Measurements from ENCODE around the gene FGF1. TPM values are rescaled to one million over a fixed set of nuclear protein-coding genes. Genes with fewer than 3 reads are reported as not detected.

The FGF1 gene
- total RNA-seq, 1 experiment from 2014 or later, result 3.2 TPM

- Histone ChIP-seq H3K4me2 (ENCODE audit: insufficient read depth, insufficient read length, low read length) (no peak overlapping the region), H3K27ac (ENCODE audit: insufficient read length, low read depth, low read length) (no peak overlapping the region), H3K23me2 (ENCODE audit: insufficient read length, low read depth, low read length, poor library complexity, severe bottlenecking) (no peaks in the 10 kb centered on the region), H4K5ac (ENCODE audit: insufficient read length, low read depth, low read length) (no peak overlapping the region), H4K8ac (replicated peaks; ENCODE audit: insufficient read length, low read depth, low read length) (no peak overlapping the region), H3K9me3 (ENCODE audit: control insufficient read depth, low read depth, low read length) (no peaks in the 10 kb centered on the region), H4K20me1 (ENCODE audit: control insufficient read depth, insufficient read depth, insufficient read length) (no peaks in the 10 kb centered on the region), H3K23ac (ENCODE audit: insufficient read length, low read depth, low read length) (no peak overlapping the region), H4K91ac (ENCODE audit: insufficient read length, low read depth, low read length) (no peak overlapping the region), H3K56ac (ENCODE audit: insufficient read length, low read depth, low read length) (no peak overlapping the region), H3K9ac (ENCODE audit: extremely low read depth, insufficient read length, low read length) (no peak overlapping the region), H3K79me2 (ENCODE audit: insufficient read depth, low read length) (no peaks in the 10 kb centered on the region), H3K4me1 (ENCODE audit: insufficient read depth, low read length) (no peaks in the 10 kb centered on the region), H2BK120ac (ENCODE audit: low read depth, low read length, poor library complexity, severe bottlenecking) (no peak overlapping the region), H2BK5ac (ENCODE audit: insufficient read length, low read length) (no peak overlapping the region), H3K4ac (ENCODE audit: low read depth, low read length) (no peak overlapping the region), H2AK5ac (ENCODE audit: insufficient read length, low read length) (no peak overlapping the region), H3T11ph (ENCODE audit: low read length) (no peak overlapping the region), H2BK12ac (ENCODE audit: insufficient read length, low read depth, low read length) (no peak overlapping the region), H2BK20ac (ENCODE audit: low read depth, low read length, poor library complexity, severe bottlenecking) (no peak overlapping the region), H3K18ac (ENCODE audit: insufficient read length, low read depth, low read length) (no peak overlapping the region), H2BK15ac (ENCODE audit: low read depth, low read length) (no peak overlapping the region), H3K79me1 (ENCODE audit: insufficient read depth, low read depth, low read length, poor library complexity, severe bottlenecking) (no peaks in the 10 kb centered on the region), H3K27me3 (ENCODE audit: insufficient read depth, low read length) (no peaks in the 10 kb centered on the region; the same call in 1 of the 2 replicates), H3K14ac (ENCODE audit: insufficient read depth, low read length) (no peak overlapping the region), H2AFZ (ENCODE audit: low read length) (no peak overlapping the region)
- Mint-ChIP-seq H3K27me3 (ENCODE audit: low read depth) (peaks cover 2% of the 10 kb centered on the region; the same call in 1 of the 2 replicates), H3K4me3 (no peak overlapping the region), H3K4me1 (peaks cover 2 to 9% of the 10 kb centered on the region in 2 experiments; a peak in 3 of 4 replicates), H3K36me3 (ENCODE audit: insufficient read depth in 1 of 3, low read depth in 3 of 3) (peaks cover 2 to 9% (median 3%) of the 10 kb centered on the region in 3 experiments; a peak in 6 of 7 replicates), H3K9me3 (peaks cover 8 to 10% of the 10 kb centered on the region in 2 experiments), H3K27ac (peak overlapping the region in 1 of 3 experiments; percentile 42; a peak in 2 of 7 replicates)
- no CpG with 5 or more reads among the region's 6 CpGs for WGBS (ENCODE audit: extremely low coverage, insufficient read length, low lambda C conversion rate)
- no peak for TF ChIP-seq CTCF (conservative IDR thresholded peaks at IDR 0.05)
- DNase-seq, result no peak
These were observed 67.8 kb downstream of the FGF1 start for GRCh38 chr5:142618130-142618523.
